Tibial nerve (tissue), 4 donors: Measurements from ENCODE around the gene OR4M1.
"Not testable (repeated sequence)": the region's sequence is repeated elsewhere in the genome, so short reads cannot be mapped to it uniquely, and the experiment has no call there.

Experiments used
- EP300 ChIP-seq, 2 donors: sonication (generic); formaldehyde crosslinking; IDR thresholded peaks; one replicate each; pipeline ENCODE4 v1.6.1; 2017; ENCODE audit warnings: antibody characterized with exemption in 2 of 2, mild to moderate bottlenecking in 1 of 2
- POLR2A ChIP-seq, 2 donors: fragments of 450-650 bp; IDR thresholded peaks; one replicate each; pipeline ENCODE4 v1.6.1; 2017; ENCODE audit warnings: antibody characterized with exemption in 2 of 2, mild to moderate bottlenecking in 2 of 2, moderate library complexity in 2 of 2
- TF ChIP-seq, protein P1 (sequence below), 5 experiments: fragments of 200-600 bp in 3 of 5; fragments of 450-650 bp in 2 of 5; sonication (generic) in 3 of 5; IDR thresholded peaks; one replicate each; pipeline ENCODE4 v1.5.1; 2016 to 2019; ENCODE audit warnings: antibody characterized with exemption in 5 of 5, mild to moderate bottlenecking in 3 of 5, moderate library complexity in 2 of 5

DNA sequence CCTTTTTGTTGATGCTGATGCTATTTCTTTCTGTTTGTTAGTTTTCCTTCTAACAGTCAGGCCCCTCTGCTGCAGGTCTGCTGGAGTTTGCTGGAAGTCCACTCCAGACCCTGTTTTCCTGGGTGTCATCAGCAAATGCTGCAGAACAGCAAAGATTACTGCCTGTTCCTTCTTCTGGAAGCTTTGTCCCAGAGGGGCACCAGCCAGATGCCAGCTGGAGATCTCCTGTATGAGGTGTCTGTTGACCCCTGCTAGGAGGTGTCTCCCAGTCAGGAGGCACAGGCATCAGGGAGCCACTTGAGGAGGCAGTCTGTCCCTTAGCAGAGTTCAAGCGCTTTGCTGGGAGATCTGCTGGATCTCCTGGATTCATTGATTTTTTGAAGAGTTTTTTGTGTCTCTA lies 46.6 kb downstream of the OR4M1 start:
- TF ChIP-seq, protein P1, sequence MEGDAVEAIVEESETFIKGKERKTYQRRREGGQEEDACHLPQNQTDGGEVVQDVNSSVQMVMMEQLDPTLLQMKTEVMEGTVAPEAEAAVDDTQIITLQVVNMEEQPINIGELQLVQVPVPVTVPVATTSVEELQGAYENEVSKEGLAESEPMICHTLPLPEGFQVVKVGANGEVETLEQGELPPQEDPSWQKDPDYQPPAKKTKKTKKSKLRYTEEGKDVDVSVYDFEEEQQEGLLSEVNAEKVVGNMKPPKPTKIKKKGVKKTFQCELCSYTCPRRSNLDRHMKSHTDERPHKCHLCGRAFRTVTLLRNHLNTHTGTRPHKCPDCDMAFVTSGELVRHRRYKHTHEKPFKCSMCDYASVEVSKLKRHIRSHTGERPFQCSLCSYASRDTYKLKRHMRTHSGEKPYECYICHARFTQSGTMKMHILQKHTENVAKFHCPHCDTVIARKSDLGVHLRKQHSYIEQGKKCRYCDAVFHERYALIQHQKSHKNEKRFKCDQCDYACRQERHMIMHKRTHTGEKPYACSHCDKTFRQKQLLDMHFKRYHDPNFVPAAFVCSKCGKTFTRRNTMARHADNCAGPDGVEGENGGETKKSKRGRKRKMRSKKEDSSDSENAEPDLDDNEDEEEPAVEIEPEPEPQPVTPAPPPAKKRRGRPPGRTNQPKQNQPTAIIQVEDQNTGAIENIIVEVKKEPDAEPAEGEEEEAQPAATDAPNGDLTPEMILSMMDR (IDR thresholded peaks at IDR 0.05): not testable (repeated sequence)
- not testable (repeated sequence) for TF ChIP-seq EP300, POLR2A (IDR thresholded peaks at IDR 0.05)
